Kasumi-1 (cell line): Measurements from ENCODE around the gene EXOSC9.
"Not testable (repeated sequence)": the region's sequence is repeated elsewhere in the genome, so short reads cannot be mapped to it uniquely, and the experiment has no call there.

ENCODE experiments used
- DNase-seq, 2 experiments: peaks; one replicate each; lab custom pipeline; 2025; lab: John Stamatoyannopoulos, UW

The EXOSC9 gene, protein sequence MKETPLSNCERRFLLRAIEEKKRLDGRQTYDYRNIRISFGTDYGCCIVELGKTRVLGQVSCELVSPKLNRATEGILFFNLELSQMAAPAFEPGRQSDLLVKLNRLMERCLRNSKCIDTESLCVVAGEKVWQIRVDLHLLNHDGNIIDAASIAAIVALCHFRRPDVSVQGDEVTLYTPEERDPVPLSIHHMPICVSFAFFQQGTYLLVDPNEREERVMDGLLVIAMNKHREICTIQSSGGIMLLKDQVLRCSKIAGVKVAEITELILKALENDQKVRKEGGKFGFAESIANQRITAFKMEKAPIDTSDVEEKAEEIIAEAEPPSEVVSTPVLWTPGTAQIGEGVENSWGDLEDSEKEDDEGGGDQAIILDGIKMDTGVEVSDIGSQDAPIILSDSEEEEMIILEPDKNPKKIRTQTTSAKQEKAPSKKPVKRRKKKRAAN

GRCh38 chr4:121800961-121801714 lies at the start of gene EXOSC9:
TSS of gene EXOSC9 (plus strand) at chr4:121801323. CDS start at chr4:121801425, 102 bp downstream.
- peak; percentile 83 to 84 for DNase-seq

- not testable (repeated sequence) for DNase-seq
Measured at GRCh38 chr4:121752142-121752541, 49.0 kb upstream of the EXOSC9 start.

DNA sequence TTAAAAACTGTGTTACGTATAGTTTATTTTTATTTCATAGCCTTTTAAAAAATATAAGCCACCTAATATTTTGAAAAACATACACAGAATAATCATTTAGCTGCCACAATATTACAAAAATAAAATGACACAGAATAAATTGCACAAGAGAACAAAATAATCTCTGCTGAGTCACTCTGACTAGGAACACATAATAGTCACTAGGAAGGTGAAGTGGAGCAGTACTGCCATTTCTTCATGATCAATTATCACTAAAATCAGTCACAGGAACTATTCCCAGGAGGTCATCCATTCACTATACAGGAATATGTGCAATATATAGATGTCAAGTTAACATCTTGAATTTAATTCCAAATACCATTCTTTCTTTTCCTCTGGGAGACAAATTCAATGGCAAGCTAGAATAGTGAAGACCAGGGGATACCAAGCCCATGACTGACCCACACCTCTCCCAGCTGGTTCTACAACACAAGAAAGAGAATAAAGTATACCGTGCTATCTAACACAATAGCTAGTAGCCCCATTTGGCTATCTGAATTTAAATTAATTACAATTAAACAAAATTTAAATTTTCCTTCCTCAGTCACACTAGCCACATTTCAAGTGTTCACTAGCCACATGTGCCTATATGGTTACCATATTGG lies 42.1 kb upstream of the EXOSC9 start:
- no peak for DNase-seq

DNA sequence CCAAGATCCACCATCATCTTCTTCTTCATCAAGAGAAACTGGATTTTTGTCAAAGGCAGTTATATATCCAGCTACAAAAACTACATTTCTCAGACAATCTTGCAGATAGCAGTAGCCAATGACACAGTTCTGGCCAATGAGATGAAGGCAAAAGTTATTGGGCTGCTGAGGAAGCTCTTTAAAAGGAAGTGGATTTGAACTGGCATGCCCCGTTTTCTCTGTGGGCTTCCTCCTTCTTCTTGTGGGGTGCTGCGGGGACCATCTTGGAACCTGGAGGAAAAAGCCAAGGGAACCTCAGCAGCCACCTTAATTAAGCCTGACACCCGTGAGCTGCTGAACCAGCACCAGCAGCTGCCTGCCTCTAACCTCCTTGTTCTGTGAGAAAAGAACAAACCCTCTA lies 40.9 kb upstream of the EXOSC9 start:
- no peak for DNase-seq

- DNase-seq = no peak
Measured at GRCh38 chr4:121764303-121764701, 36.8 kb upstream of the EXOSC9 start.

GRCh38 chr4:121764702-121765367 lies 36.3 kb upstream of the EXOSC9 start, which contains the start of gene SMIM43:
TSS of gene SMIM43 (minus strand) at chr4:121765164. CDS start at chr4:121765105, 59 bp downstream.
- no peak for DNase-seq

DNA sequence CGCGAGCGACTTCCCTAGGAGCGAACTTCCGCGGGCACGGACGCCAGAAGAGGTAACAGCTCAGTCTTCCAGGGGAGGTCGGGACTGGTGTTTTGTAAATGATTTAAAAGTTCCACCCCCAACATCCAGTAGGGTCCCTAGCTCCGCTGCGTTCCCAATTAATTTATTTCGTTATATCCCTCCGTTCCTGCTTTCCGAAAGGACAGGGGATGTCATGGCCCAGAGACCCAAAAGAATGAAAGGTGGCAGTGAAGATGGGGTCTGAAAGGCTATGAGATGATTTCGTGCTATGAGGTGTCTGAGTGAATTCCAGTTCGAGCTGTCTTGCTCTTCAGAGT lies 35.8 kb upstream of the EXOSC9 start:
- DNase-seq = no peak

- no peak for DNase-seq
Measured at GRCh38 chr4:121765971-121766538, 35.1 kb upstream of the EXOSC9 start.

DNA sequence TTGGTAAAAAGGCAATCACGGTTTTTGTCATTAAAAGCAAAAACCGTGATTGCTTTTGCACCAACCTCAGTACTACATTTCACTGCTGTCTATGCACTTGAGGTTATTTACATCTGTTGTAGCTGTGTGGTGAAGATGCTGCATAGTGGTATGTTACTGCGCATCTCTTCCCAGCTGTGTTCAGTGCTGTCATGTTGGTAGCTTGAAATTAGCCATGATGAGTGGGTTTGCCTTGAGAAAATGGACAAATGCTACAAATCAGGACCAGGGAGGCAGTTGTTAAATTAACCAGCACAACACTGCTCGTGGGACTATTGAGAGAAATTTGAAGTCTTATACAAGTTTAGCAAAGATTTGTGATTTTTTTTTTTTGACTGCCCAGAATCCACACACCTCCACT lies 34.0 kb upstream of the EXOSC9 start:
- no peak for DNase-seq

GRCh38 chr4:121769341-121769740 lies 31.8 kb upstream of the EXOSC9 start:
- DNase-seq = no peak

DNA sequence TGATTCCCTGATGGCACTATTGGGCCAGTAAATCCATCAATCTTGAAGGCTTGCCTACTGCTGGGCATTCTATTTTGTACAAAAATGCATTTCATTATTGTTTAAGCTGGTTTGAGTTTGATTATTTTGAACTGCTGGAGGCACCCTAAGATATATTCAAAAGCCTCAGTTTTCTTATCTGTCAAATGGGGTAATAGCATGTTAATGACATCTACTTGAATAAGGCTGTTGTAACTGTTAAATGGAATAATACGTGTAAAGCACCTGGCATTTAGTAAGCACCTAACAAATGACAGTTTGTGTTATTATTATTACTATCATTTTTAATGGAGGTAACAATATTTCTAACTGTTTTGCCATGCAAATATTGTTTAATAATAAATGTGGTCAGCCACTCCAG lies 29.3 kb upstream of the EXOSC9 start:
- no peak for DNase-seq

DNA sequence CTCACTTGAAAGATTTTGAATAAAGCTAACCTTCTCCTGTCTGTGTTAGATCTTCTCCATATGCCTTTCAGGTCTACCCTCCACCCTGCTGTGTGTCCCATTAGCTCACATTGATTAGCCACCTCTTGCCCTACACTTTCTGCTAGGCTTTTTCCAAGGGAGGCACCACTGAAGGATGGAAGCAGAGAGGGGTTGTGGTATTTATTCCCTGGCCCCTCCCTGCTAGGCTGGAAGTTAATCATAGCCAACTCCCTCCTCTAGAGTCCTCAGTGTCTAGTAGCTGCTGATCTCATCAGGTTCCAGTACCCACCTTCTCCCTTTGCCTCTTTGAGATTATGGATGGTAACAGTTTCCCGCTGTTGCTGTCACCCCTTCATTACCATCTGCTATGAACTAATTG lies 27.2 kb upstream of the EXOSC9 start:
- DNase-seq = no peak

- DNase-seq = no peak
Measured at GRCh38 chr4:121776610-121777401, 24.3 kb upstream of the EXOSC9 start.

GRCh38 chr4:121777625-121778024 lies 23.5 kb upstream of the EXOSC9 start:
- no peak for DNase-seq

DNA sequence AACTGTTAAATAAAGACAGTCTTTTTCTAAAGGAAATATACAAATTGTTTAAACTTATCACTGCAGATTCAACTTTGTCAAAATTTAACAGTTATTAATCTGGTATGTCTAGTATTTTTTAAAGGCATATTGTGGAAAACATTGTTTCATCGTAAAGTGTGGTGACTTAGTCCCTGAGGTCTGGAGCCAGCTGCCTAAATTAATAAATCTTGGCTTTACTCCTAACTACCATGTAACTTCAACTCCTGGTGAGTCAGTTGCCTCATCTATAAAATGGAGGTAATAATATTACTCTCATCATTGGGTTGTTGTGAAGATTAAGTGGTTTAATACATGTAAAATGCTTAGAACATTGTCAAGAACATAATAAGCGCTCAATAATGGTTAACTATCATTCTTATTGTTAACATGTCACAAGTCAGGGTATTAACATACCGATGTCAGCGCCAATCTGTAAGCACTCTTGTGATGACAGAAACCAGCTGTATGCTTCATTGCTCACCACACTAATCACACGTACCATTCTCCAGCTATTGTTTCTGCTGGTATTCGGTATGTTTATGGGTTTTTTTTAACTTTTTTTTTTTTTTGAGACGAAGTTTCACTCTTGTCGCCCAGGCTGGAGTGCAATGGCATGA lies 22.0 kb upstream of the EXOSC9 start:
- DNase-seq = no peak

- no peak for DNase-seq
Measured at GRCh38 chr4:121783210-121783609, 17.9 kb upstream of the EXOSC9 start.

DNA sequence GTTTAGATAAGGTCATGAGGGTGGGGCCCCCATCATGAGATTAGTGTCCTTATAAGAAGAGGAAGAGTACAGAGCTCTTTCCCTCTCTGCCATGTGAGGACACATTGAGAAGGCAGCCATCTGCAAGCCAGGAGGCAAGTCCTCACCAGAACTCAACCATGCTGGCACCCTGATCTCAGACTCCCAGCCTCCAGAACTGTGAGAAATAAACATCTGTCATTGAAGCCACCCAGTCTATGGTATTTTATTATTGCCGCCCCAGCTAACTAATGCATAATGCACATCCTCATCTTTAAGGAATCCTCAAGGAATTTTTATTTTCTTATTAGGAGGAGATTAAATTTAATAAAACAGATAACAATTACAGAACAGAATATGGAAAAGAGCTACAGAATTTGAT lies 16.7 kb upstream of the EXOSC9 start:
- DNase-seq = no peak

DNA sequence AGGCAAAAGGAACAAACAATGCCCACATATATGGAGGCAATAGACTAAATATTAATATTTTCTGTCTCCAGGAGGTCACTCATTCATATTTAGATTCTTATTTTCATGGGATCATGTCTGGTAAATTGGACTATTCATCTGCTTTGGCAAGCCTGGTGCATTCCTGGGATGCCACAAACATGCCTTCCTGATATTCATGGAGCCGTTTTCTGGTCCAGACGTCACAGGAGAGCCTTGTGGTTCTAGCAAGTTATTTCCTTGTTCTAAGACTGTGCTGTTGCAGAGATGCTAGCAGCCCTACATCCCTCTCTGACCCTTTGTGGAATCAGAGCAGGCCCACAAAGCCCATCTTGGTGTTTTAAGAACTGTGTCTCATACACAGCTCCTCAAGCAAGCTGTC lies 16.1 kb upstream of the EXOSC9 start:
- DNase-seq = no peak

- no peak for DNase-seq
Measured at GRCh38 chr4:121785479-121785878, 15.6 kb upstream of the EXOSC9 start.

DNA sequence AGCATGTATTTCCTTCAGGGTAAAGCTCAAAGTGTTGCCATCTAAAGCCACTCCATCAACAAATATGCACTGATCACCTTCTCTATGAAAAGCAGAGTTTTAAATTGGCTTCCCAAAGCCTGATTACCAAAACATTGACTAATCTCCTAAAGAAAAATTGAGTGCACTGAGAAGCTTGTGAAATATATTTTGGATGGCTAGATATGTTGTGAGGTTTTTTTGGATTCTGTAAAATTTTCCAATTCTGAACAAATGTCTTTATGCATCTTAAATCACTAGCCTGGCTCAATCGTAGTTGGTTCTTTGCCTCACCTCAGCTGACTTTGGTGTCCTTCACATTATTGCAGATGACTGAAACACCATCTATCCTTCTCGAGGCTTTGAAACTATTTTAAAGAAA lies 14.9 kb upstream of the EXOSC9 start:
- DNase-seq = no peak

DNA sequence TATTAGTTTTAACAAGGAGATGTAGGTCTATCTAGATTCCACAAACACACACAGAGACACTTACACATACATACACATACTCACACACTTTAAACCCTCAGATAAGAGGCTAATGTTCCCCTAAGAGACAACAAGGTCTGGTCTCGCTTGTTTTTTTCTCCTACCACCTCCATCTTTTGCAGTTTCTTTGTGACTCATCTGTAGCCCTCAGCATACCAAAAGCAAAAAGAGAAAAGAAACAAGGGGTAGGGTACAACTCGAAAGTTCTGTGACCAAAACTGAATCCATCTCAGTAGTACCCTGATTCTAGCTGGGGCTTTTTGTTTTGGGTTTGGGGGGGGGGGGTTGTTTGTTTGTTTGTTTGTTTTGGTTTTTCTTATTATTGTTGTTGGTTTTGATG lies 12.2 kb upstream of the EXOSC9 start:
- no peak for DNase-seq
